ENCODE measurements around the gene RNF166.

RNF166 gene

DNA sequence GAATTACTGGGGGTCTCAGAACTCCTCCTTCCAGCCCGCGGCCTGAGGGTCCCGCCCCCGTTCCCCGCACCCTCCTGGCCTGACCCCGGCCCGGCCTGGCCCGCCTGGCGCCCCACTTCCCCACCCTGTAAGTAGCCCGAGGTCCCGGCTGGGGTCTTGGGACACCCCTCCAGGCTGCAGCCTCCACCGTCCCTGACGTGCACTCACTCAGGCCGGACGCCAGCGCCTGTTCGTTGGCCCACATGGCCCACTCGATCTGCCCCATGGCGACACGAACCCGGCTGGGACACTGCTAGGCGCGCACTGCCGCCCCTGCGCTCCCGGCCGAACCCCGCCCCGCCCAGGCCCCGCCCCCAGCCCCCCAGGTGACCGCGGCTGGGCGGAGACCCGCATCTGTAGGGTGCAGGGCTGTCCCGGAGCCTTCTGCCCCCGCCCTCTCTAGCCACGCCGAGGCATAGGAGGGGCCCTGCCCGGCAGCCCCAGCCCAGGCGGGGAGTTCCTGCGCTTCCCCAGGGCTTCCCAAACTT, 55.4 kb downstream of the RNF166 start, which contains the start of gene CYBA:
CYBA (minus strand) TSS at position 305 of the 527 bp plus-strand sequence; CDS start at position 265, 40 bp downstream.
- DNase-seq: peak; percentile 76

DNA sequence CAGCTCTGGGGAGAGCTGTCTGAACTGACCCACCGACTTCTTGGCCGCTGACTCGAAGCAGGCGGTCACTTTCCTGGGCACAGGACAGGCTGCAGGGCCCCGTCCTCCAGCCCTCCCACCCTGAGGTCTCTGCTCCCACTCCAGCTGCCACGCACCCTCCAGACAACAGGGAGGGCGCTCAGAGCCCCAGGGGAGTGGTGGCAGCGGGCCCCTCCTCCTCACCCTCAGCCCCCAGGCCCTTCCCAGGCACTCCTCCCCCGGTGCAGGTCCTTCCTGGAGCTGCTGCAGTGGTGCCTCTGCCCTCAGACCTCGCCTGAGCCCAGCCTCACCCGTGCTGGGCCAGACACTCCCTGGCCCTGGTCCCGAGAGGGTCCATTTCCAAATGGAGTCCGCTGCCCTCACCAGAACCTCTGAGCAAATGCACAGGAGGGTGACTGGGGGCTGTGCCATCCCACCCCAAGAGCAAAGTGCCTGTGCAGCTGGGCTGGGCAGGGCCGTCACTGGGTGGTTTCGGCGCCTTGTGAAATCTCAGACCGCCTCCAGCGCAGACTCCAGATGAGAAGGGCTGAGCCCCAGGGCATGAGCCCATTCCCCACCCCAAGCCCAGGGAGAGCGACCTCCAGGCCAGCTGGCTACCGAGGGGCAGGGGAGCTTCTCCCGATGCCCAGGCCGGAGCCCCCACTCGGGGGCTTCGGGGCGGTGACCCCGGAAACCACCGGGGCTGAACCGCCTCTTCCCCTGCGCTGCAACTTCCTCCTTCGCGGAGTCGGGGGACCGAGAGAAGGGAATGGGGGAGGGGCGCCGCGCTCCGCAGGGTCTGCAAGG, 56.1 kb downstream of the RNF166 start:
- peak; percentile 32 for DNase-seq

DNA sequence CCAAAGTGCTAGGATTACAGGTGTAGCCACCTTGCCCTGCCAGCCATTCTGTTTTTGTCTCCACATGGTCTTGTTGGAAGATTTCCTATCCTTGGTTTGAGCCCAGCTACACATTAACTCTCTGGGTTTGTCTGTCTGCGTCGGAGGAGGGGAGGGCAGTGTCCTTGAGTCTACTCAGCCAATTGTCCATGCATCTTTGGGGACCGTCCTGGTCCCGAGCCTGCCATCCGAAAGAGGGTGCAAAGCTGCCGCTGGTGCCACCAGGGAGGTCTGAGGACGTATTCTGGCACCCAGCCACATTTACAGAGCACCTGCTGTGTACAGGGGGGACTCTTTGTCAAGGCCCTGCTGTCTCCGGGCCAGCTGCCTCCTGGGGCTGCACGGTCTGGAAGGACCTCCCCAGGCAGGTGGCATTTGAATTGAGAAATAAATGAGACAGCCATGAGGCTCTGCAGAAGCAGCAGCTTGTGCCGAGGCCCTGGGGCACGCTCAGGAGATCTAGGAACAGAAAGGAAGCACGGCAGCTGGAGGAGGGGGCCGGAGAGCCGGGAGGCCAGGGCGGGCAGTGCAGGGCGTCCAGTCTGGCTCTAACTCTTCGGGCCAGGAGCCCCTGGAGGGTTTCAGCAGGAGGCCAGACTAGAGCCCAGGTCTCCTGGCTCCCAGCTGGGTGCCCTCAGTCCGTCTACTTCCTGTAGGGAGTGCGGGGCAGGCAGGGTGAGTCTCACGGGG, 56.8 kb downstream of the RNF166 start:
- DNase-seq: no peak

DNA sequence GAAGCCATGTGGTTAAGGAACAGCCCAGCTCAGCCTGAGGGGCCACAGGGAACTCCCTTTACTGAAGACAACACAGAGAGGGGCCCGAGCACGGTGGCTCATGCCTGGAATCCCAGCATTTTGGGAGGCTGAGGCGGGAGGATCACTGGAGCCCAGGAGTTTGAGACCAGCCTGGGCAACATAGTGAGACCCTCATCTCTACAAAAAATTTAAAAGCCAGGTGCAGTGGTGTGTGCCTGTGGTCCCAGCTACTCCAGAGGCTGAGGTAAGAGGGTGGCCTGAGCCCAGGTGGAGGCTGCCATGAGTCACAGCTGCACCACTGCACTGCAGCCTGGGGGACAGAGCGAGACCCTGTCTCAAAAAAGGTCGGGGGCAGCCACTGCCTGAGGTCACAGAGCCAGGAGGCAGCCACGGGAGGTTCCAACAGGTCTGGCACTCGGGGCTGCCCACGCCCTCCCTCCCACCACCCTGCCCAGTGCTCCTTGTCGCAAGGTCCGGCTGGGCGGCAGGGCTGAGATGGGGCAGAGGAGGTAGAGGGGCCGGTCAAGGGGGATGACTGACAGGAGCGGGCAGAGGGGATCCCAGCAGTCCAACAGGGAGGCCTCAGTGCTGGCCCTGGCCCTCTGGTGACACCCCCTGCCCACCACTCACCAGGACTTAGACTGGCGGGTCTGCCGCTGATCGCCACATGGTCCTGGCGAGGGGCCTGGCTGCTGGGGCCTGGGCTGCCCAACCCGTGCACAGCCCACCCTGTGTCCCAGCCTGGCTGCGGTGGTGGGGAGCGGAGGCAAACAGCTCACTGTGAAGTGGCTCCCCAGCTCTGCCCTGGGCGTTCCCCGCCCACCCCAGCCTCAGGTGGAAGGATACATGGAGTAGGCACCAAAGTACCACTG, 58.8 kb downstream of the RNF166 start:
- no peak for DNase-seq

Measured in stimulated activated CD4-positive, alpha-beta T cell treated with anti-CD3 and anti-CD28 coated beads, Interleukin-12 subunit alpha, Interleukin-12 subunit beta, amount 100 ng/mL, for 4 hours (primary cell).